OCI-LY3 (cell line): ENCODE results near the gene TTI1.

Source experiments
- CTCF ChIP-seq: fragments of 200-600, 300-600 bp; sonication (generic); IDR thresholded peaks from 2 replicates; pipeline ENCODE4 v1.5.1; 2014; ENCODE audit warnings: antibody characterized with exemption, low read length, low read depth
- EZH2phosphoT487 ChIP-seq: fragments of 200-600 bp; shearing (Covaris generic); IDR thresholded peaks from 2 replicates; pipeline ENCODE4 v1.6.1; 2018; ENCODE audit warnings: antibody characterized with exemption, mixed run types, low read depth

DNA sequence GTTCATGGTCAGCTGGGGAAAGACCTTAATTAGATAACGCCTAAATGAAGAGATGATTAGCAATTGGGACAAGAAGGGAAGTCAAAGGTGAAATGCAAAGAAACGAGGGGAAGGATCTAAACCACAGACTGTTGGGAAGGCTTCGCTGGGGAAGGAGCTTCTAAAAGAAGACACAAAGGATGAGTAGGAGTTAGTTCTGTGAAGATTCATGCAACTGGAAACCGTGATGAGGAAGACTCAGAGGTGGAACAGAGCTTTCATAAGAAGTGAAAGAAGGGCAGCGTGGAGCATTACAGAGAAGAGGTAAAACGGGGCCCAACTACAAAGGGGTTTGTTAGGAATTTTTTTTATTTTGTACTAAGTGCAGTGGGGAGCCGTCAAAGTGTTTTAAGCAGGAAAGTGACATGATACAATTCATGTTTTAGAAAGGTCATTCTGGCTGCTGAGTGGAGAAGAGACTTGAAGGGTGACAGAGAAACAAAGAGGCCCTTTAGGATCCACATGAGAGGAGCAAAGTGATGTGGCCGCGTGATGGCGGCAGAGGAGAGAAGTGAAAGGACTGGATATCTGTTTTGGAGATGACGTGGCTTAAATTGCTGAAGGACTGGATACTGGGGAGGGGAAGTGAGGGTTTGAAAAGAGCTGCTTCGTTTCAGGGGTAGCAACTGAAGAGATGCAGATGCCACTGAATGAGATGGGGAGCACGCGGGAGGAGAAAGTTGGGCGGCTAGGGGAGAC, 33.6 kb downstream of the TTI1 start:
- TF ChIP-seq CTCF (peak; percentile 37; the same call in 1 of the 2 replicates), EZH2phosphoT487 (no peak)
